Liver (tissue), 9 donors: ENCODE measurements around the gene IARS2. TPM values are rescaled to one million over a fixed set of nuclear protein-coding genes. Genes with fewer than 3 reads are reported as not detected.
A peak's percentile ranks its signal among the peaks of the same experiment; 100 is the strongest.

Experiments used
- DNase-seq: peaks from one replicate; pipeline ENCODE4 v3.0.0-alpha.2; 2017; ENCODE audit warnings: low spot score
- H3K27ac ChIP-seq, 2 donors: one replicate each; pipeline ENCODE4 v1.7.0; 2013; ENCODE audit warnings: inconsistent platforms in 2 of 2, low read length in 2 of 2, control low read depth in 1 of 2, low read depth in 1 of 2, mild to moderate bottlenecking in 1 of 2
- H3K27me3 ChIP-seq, 4 donors: one replicate each; pipeline versions ENCODE4 v1.6.1 to v1.7.0; 2013; ENCODE audit warnings: low read length in 3 of 4, inconsistent platforms in 1 of 4, mild to moderate bottlenecking in 1 of 4, moderate library complexity in 1 of 4; ENCODE audit not compliant: control insufficient read depth in 4 of 4, insufficient read depth in 4 of 4
- H3K36me3 ChIP-seq, 4 donors: one replicate each; pipeline versions ENCODE4 v1.6.1 to v1.7.0; 2013; ENCODE audit warnings: low read length in 3 of 4, mild to moderate bottlenecking in 3 of 4, low read depth in 1 of 4, moderate library complexity in 1 of 4; ENCODE audit not compliant: control insufficient read depth in 4 of 4, insufficient read depth in 3 of 4
- H3K4me1 ChIP-seq, 4 donors: one replicate each; pipeline versions ENCODE4 v1.6.1 to v1.7.0; 2013; ENCODE audit warnings: low read length in 3 of 4, mild to moderate bottlenecking in 3 of 4, moderate library complexity in 1 of 4; ENCODE audit not compliant: control insufficient read depth in 4 of 4, insufficient read depth in 4 of 4
- H3K4me3 ChIP-seq, 3 donors: one replicate each; pipeline versions ENCODE4 v1.6.1 to v1.7.0; 2013; ENCODE audit warnings: low read length in 3 of 3, control low read depth in 1 of 3, low read depth in 1 of 3, mild to moderate bottlenecking in 1 of 3
- H3K9ac ChIP-seq, 2 donors: one replicate each; pipeline ENCODE4 v1.7.0; 2013; ENCODE audit warnings: low read length in 2 of 2, mild to moderate bottlenecking in 2 of 2, moderate library complexity in 2 of 2, control low read depth in 1 of 2, low read depth in 1 of 2
- H3K9me3 ChIP-seq, 4 donors: one replicate each; pipeline versions ENCODE4 v1.6.1 to v1.7.0; 2013; ENCODE audit warnings: low read length in 3 of 4; ENCODE audit not compliant: control insufficient read depth in 4 of 4
- ATF3 ChIP-seq: IDR thresholded peaks from 2 replicates; pipeline ENCODE4 v1.6.1; 2016; ENCODE audit warnings: antibody characterized with exemption
- EGR1 ChIP-seq, 2 donors: IDR thresholded peaks; 2 replicates each; pipeline ENCODE4 v1.6.1; 2016 to 2018; ENCODE audit warnings: antibody characterized with exemption in 2 of 2, low read depth in 2 of 2
- FOXA1 ChIP-seq: IDR thresholded peaks from 2 replicates; pipeline ENCODE4 v1.6.1; 2016; ENCODE audit warnings: antibody characterized with exemption
- FOXA2 ChIP-seq: IDR thresholded peaks from 2 replicates; pipeline ENCODE4 v1.6.1; 2016; ENCODE audit warnings: antibody characterized with exemption
- HNF4A ChIP-seq, 2 donors: conservative IDR thresholded peaks; 2 replicates each; pipeline ENCODE4 v1.6.1; 2016; ENCODE audit warnings: antibody characterized with exemption in 2 of 2, mild to moderate bottlenecking in 2 of 2
- HNF4G ChIP-seq: IDR thresholded peaks from 2 replicates; pipeline ENCODE4 v1.6.1; 2016; ENCODE audit warnings: antibody characterized with exemption
- MAX ChIP-seq: IDR thresholded peaks from 2 replicates; pipeline ENCODE4 v1.6.1; 2016; ENCODE audit warnings: antibody characterized with exemption
- NR2F2 ChIP-seq: IDR thresholded peaks from 2 replicates; pipeline ENCODE4 v1.6.1; 2016; ENCODE audit warnings: antibody characterized with exemption
- RAD21 ChIP-seq, 2 donors: IDR thresholded peaks; 2 replicates each; pipeline ENCODE4 v1.6.1; 2016; ENCODE audit warnings: antibody characterized with exemption in 2 of 2, mild to moderate bottlenecking in 2 of 2
- RXRA ChIP-seq, 2 donors: IDR thresholded peaks; 2 replicates each; pipeline ENCODE4 v1.6.1; 2017 to 2018; ENCODE audit warnings: antibody characterized with exemption in 2 of 2, mild to moderate bottlenecking in 1 of 2
- SP1 ChIP-seq: IDR thresholded peaks from 2 replicates; pipeline ENCODE4 v1.6.1; 2018; ENCODE audit warnings: antibody characterized with exemption, mild to moderate bottlenecking
- TAF1 ChIP-seq: conservative IDR thresholded peaks from 2 replicates; pipeline ENCODE4 v1.6.1; 2016; ENCODE audit warnings: antibody characterized with exemption, mild to moderate bottlenecking
- YY1 ChIP-seq: IDR thresholded peaks from 2 replicates; pipeline ENCODE4 v1.6.1; 2016; ENCODE audit warnings: antibody characterized with exemption, mild to moderate bottlenecking
- ZBTB33 ChIP-seq: IDR thresholded peaks from 2 replicates; pipeline ENCODE4 v1.6.1; 2016; ENCODE audit warnings: antibody characterized with exemption
- WGBS: extraction: QIAGEN DNeasy Blood & Tissue Kit; methylation state at CpG from one replicate; pipeline ENCODE4 v1.1.7; 2013; 5-methylcytosine and 5-hydroxymethylcytosine counted together
- polyA plus RNA-seq, 2 donors: library from polyadenylated mRNA; stranded (reverse) in 1 of 2; unstranded in 1 of 2; fragments of 200-250 nt in 1 of 2; fragments of >200 nt in 1 of 2; fragmentation: Nextera tagmentation in 1 of 2; extraction: Ambion mirVana in 1 of 2; gene quantifications; one replicate each; pipeline versions ENCODE4 v1.2.1 to v1.2.3, GENCODE V29; 2013 to 2015
- total RNA-seq, 2 donors: library from RNA; depleted of rRNA; stranded (reverse); fragments of >200 nt; gene quantifications; one replicate each; pipeline ENCODE4 v1.2.3, GENCODE V29; 2014
- donor health status: healthy.
- donor health status: healthy.
- donor health status: healthy.
- donor health status: healthy.
- donor health status: healthy.

IARS2 gene
- total and polyA plus RNA-seq, 4 donors = 31.8 to 53.8 (median 44.2) TPM

GRCh38 chr1:220137019-220137786, 43.3 kb downstream of the IARS2 start:
- Histone ChIP-seq H3K36me3 (peaks cover 5 to 42% (median 29%) of the 10 kb centered on the region in 4 donors), H3K4me3 (no peak overlapping the region), H3K27me3 (no peaks in the 10 kb centered on the region), H3K27ac (no peak overlapping the region), H3K4me1 (no peaks in the 10 kb centered on the region), H3K9ac (no peak overlapping the region), H3K9me3 (no peaks in the 10 kb centered on the region)
- WGBS = 77% methylated on average over 9 of the region's 9 CpGs
- TF ChIP-seq HNF4G = no peak
- TF ChIP-seq SP1 = peak; percentile 12
- no peak for DNase-seq

- DNase-seq = no peak
- Histone ChIP-seq H3K9ac (no peak overlapping the region), H3K27ac (no peak overlapping the region), H3K27me3 (no peaks in the 10 kb centered on the region), H3K4me3 (no peak overlapping the region), H3K36me3 (peaks cover 2 to 34% (median 28%) of the 10 kb centered on the region in 4 donors), H3K4me1 (no peaks in the 10 kb centered on the region), H3K9me3 (no peaks in the 10 kb centered on the region)
- 90% methylated on average over 6 of the region's 6 CpGs for WGBS
- no peak for TF ChIP-seq EGR1 (IDR thresholded peaks at IDR 0.05; ENCODE audit: low read depth in 2 of 2)
- TF ChIP-seq ATF3 = no peak
Observed at GRCh38 chr1:220139966-220140365, 46.0 kb downstream of the IARS2 start.

GRCh38 chr1:220144051-220144450, 50.1 kb downstream of the IARS2 start:
- no peak overlapping the region for H3K4me3 ChIP-seq
- H3K27me3 ChIP-seq = no peaks in the 10 kb centered on the region
- TF ChIP-seq NR2F2 (no peak), SP1 (no peak), FOXA2 (no peak), HNF4A (conservative IDR thresholded peaks at IDR 0.05) (no peak), ZBTB33 (no peak), RXRA (IDR thresholded peaks at IDR 0.05) (no peak), RAD21 (IDR thresholded peaks at IDR 0.05) (no peak), HNF4G (no peak), YY1 (no peak), ATF3 (no peak), MAX (no peak), EGR1 (IDR thresholded peaks at IDR 0.05; ENCODE audit: low read depth in 2 of 2) (no peak), FOXA1 (no peak), TAF1 (no peak)
- H3K9ac ChIP-seq = no peak overlapping the region
- DNase-seq = no peak
- peaks cover 2 to 37% (median 25%) of the 10 kb centered on the region in 4 donors for H3K36me3 ChIP-seq
- H3K9me3 ChIP-seq = no peaks in the 10 kb centered on the region
- H3K27ac ChIP-seq = no peak overlapping the region
- H3K4me1 ChIP-seq = no peaks in the 10 kb centered on the region
- 96% methylated on average over 5 of the region's 5 CpGs for WGBS
